CD8-positive, alpha-beta memory T cell (primary cell): ENCODE measurements around the gene HINT1. TPM values are rescaled to one million over a fixed set of nuclear protein-coding genes. Genes with fewer than 3 reads are reported as not detected.

ENCODE experiments used
- CTCF ChIA-PET: fragments of 350-600 bp; sonication (Branson Sonifier 250); formaldehyde crosslinking; loops from one replicate; lab custom pipeline; 2021; ENCODE audit warnings: antibody characterized with exemption; lab: Charles Lee
- POLR2A ChIA-PET: fragments of 350-600 bp; sonication (Branson Sonifier 250); formaldehyde crosslinking; loops from one replicate; lab custom pipeline; 2021; ENCODE audit warnings: antibody characterized with exemption; lab: Charles Lee
- DNase-seq, 5 donors: peaks; one replicate each; pipeline versions ENCODE4 v3.0.0 to v3.0.0-alpha.2; 2020 to 2022; ENCODE audit warnings: mixed read lengths in 1 of 5
- H3K27ac ChIP-seq: one replicate; pipeline ENCODE4 v1.7.0; 2013; ENCODE audit warnings: low read depth, mild to moderate bottlenecking, low read length, moderate library complexity
- H3K27me3 ChIP-seq: 2 replicates; pipeline ENCODE4 v1.7.0; 2013; ENCODE audit warnings: low read length, mild to moderate bottlenecking; ENCODE audit not compliant: insufficient read depth, poor library complexity, severe bottlenecking
- H3K36me3 ChIP-seq: 2 replicates; pipeline ENCODE4 v1.7.0; 2013; ENCODE audit warnings: mild to moderate bottlenecking, low read length, moderate library complexity; ENCODE audit not compliant: insufficient read depth
- H3K4me1 ChIP-seq: 2 replicates; pipeline ENCODE4 v1.7.0; 2013; ENCODE audit warnings: mild to moderate bottlenecking, low read length, moderate library complexity; ENCODE audit not compliant: insufficient read depth
- H3K4me3 ChIP-seq: 2 replicates; pipeline ENCODE4 v1.7.0; 2013; ENCODE audit warnings: mild to moderate bottlenecking, low read length
- H3K9me3 ChIP-seq: 2 replicates; pipeline ENCODE4 v1.7.0; 2013; ENCODE audit warnings: mild to moderate bottlenecking, low read length
- H3K27ac Mint-ChIP-seq, 8 donors: one replicate each; pipeline ENCODE4 v1.8.0; 2020 to 2021; ENCODE audit warnings: mixed read lengths in 8 of 8, mild to moderate bottlenecking in 6 of 8, inconsistent platforms in 3 of 8, moderate library complexity in 3 of 8
- H3K27me3 Mint-ChIP-seq, 2 donors: one replicate each; pipeline ENCODE4 v1.8.0; 2020 to 2021; ENCODE audit warnings: mixed read lengths in 2 of 2, mild to moderate bottlenecking in 1 of 2, moderate library complexity in 1 of 2
- H3K36me3 Mint-ChIP-seq, 3 donors: one replicate each; pipeline ENCODE4 v1.8.0; 2020 to 2021; ENCODE audit warnings: mixed read lengths in 3 of 3, inconsistent platforms in 1 of 3, mild to moderate bottlenecking in 1 of 3
- H3K4me1 Mint-ChIP-seq, 3 donors: one replicate each; pipeline ENCODE4 v1.8.0; 2020 to 2021; ENCODE audit warnings: mixed read lengths in 3 of 3, inconsistent platforms in 1 of 3, mild to moderate bottlenecking in 1 of 3
- H3K4me3 Mint-ChIP-seq, 7 donors: one replicate each; pipeline ENCODE4 v1.8.0; 2020 to 2021; ENCODE audit warnings: mixed read lengths in 7 of 7, mild to moderate bottlenecking in 6 of 7, moderate library complexity in 4 of 7, inconsistent platforms in 2 of 7
- H3K9me3 Mint-ChIP-seq, 5 donors: one replicate each; pipeline ENCODE4 v1.8.0; 2020 to 2022; ENCODE audit warnings: mixed read lengths in 5 of 5, mild to moderate bottlenecking in 3 of 5, moderate library complexity in 2 of 5, inconsistent platforms in 1 of 5
- polyA plus RNA-seq: library from polyadenylated mRNA; unstranded; fragments of 300-500 nt; fragmentation: Illumina TruSeq; gene quantifications from one replicate; pipeline ENCODE4 v1.2.3, GENCODE V29; 2021
- total RNA-seq, 2 experiments: library from RNA; stranded (reverse); gene quantifications; one replicate each; pipeline ENCODE4 v1.2.3, GENCODE V29; 2021

HINT1 gene
- total RNA-seq (100 to 1,000 TPM; 358 to 364 TPM), polyA plus RNA-seq (445 TPM)

DNA sequence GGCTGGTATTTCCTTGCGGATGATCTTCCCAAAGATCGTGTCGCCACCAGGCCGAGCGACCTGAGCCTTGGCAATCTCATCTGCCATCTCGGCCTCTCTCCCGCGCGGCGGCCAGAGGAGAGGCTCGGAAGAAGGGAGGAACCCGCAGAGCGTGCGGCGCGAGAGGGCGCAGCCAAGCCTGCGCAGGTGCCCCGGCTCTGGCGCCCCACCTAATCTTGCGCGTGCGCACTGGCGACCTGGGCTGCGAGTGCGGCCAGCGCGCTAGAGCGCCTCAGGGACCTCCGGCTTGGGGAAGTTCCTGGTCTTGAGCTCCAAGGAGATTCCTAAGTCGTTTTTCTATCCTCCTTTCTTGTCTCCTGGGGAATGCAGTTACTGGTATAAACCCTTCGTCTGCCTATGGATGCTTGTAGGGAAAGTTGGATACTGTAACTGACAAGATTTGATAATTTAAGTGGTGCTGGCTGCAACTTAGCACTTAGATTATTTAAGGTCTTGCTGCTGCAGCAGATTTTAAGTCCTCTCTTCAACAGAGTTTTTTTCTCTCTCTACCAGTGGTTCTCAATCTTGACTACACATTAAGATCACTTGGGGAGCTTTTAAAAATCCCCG is at the start of gene HINT1:
HINT1 (minus strand) TSS at position 138 of the 609 bp plus-strand sequence; CDS start at position 87, 51 bp downstream.
- Mint-ChIP-seq H3K4me3 (peak within 1 kb of the TSS; percentile 88 to 99 (median 97)), H3K27ac (peak within 1 kb of the TSS; percentile 96 to 99 (median 98)), H3K27me3 (peaks cover 0 to 4% of the 10 kb centered on the region in 2 donors), H3K36me3 (peaks cover 3 to 41% (median 9%) of the 10 kb centered on the region in 3 donors), H3K4me1 (peaks cover 42 to 69% (median 66%) of the 10 kb centered on the region in 3 donors), H3K9me3 (no peaks in the 10 kb centered on the region)
- peak within 1 kb of the TSS; percentile 92 for H3K27ac ChIP-seq
- H3K36me3 ChIP-seq: peaks cover 14% of the 10 kb centered on the region
- H3K27me3 ChIP-seq: no peaks in the 10 kb centered on the region
- peak; percentile 90 to 95 (median 91) for DNase-seq
- peaks cover 26% of the 10 kb centered on the region for H3K4me1 ChIP-seq
- POLR2A ChIA-PET: interaction anchor here (0.6 to 1.3 kb wide), 7 partner anchors 44 to 249 kb away, joined by 3 to 4 read pairs (median 3); partner anchors contain the start of gene CDC42SE2
- no peaks in the 10 kb centered on the region for H3K9me3 ChIP-seq
- CTCF ChIA-PET: interaction anchor here (0.5 to 1.8 kb wide), 16 partner anchors 10 to 481 kb away, joined by 3 to 13 read pairs (median 4); partner anchors contain the start of gene CDC42SE2
- peak within 1 kb of the TSS; percentile 88 for H3K4me3 ChIP-seq

DNA sequence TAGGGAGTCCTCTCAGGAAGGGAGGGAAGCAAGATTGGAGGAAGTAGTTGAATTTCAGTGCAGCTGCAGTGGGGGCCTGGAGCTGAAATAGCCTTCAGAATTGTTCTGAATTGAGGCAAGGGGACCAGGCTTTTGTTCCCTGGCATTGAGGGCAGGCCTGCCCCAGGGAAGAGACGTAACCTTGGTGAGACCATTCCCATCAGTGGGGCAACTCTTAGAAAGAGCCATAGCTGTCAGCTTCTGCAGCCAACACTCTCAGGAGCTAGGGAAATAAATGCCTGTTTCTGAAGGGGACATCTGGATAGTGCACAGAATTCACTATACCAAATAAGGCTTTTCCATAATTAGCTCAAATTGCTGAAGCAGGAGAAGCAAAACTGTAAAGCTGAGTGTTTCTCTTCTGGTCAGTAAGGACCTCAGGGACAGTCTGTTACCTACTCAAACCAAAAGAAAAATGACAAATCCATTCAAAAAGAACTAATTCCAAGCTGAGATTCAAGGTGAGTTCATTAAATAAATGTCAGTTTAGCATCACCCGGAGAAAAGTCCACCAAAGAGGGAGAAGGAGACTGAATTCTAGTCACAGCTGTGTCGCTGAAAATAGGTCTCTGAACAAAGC is 49.7 kb upstream of the HINT1 start:
- DNase-seq: no peak
- ChIA-PET CTCF (interaction anchor here (0.7 to 3.1 kb wide), 6 partner anchors 9 to 222 kb away, joined by 3 to 9 read pairs (median 4); partner anchors contain the start of gene CDC42SE2), POLR2A (interaction anchor here (0.9 kb wide), 1 partner anchor 38 kb away, joined by 3 read pairs; no protein-coding TSS in a partner anchor)
- Mint-ChIP-seq H3K27ac (no peak overlapping the region), H3K4me1 (peaks cover 35 to 79% (median 55%) of the 10 kb centered on the region in 3 donors), H3K4me3 (no peak overlapping the region), H3K36me3 (peaks cover 0 to 8% (median 2%) of the 10 kb centered on the region in 3 donors), H3K27me3 (peaks cover 0 to 1% of the 10 kb centered on the region in 2 donors), H3K9me3 (no peaks in the 10 kb centered on the region)
- no peak overlapping the region for H3K4me3 ChIP-seq
- no peaks in the 10 kb centered on the region for H3K36me3 ChIP-seq
- peaks cover 33% of the 10 kb centered on the region for H3K4me1 ChIP-seq
- H3K27ac ChIP-seq: no peak overlapping the region
- no peaks in the 10 kb centered on the region for H3K27me3 ChIP-seq
- H3K9me3 ChIP-seq: no peaks in the 10 kb centered on the region

DNA sequence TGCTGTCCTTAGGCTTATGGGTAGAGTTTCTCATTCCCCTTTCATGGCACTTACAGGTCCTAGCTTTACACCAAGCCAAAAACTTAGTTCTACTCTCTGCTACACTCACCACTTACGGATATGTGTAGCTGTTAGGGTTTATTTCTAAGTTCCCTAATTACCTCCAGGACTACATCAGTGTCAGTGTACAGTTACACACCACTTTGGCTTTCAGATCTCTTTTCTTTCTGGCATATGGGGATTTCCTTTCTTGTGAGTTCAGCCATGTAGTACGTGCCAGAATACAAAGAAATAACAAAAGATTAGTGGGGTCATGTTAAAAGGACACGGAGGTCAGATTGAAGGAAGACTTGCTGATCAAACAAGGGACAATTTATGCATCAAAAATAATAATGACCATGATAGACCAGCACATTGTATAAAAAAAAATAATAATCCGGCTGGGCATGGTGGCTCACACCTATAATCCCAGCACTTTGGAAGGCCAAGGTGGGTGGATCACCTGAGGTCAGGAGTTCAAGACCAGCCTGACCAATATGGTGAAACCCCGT is 47.5 kb upstream of the HINT1 start:
- Mint-ChIP-seq H3K36me3 (peaks cover 0 to 4% (median 2%) of the 10 kb centered on the region in 3 donors), H3K27ac (peak overlapping the region; percentile 4 to 90 (median 57))

DNA sequence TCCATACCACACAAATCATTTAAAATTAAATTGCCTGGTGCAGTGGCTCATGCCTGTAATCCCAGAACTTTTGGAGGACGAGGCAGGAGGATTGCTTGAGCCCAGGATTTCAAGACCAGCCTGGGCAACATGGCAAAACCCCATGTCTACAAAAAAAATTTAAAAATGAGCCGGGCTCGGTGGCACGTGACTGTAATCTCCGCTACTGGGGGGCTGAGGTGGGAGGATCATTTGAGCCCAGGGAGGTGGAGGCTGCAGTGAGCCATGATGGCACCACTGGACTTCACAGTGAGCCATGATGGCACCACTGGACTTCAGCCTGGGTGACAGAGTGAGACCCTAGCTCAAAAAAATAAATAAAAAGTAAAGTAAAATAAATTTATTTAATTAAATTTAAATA is 46.6 kb upstream of the HINT1 start:
- no peak for DNase-seq
- Mint-ChIP-seq H3K27ac (peak overlapping the region in 6 of 8 donors; percentile 23 to 99 (median 28)), H3K4me3 (no peak overlapping the region), H3K36me3 (peaks cover 0 to 4% (median 2%) of the 10 kb centered on the region in 3 donors), H3K27me3 (peaks cover 0 to 2% of the 10 kb centered on the region in 2 donors), H3K9me3 (no peaks in the 10 kb centered on the region), H3K4me1 (peaks cover 46 to 84% (median 64%) of the 10 kb centered on the region in 3 donors)
- peaks cover 53% of the 10 kb centered on the region for H3K4me1 ChIP-seq
- no peak overlapping the region for H3K27ac ChIP-seq
- no peaks in the 10 kb centered on the region for H3K9me3 ChIP-seq
- H3K36me3 ChIP-seq: no peaks in the 10 kb centered on the region
- H3K27me3 ChIP-seq: no peaks in the 10 kb centered on the region
- ChIA-PET POLR2A (interaction anchor here (1.1 kb wide), 1 partner anchor 10 kb away, joined by 3 read pairs; no protein-coding TSS in a partner anchor), CTCF (interaction anchor here (0.9 to 3.1 kb wide), 2 partner anchors 40 to 171 kb away, joined by 3 to 9 read pairs; no protein-coding TSS in a partner anchor)
- no peak overlapping the region for H3K4me3 ChIP-seq

More for the DNA sequence above, 47.5 kb upstream of the HINT1 start:
- no peaks in the 10 kb centered on the region for H3K36me3 ChIP-seq
- H3K9me3 ChIP-seq: no peaks in the 10 kb centered on the region
- ChIA-PET POLR2A (interaction anchor here (1.1 kb wide), 1 partner anchor 9 kb away, joined by 3 read pairs; no protein-coding TSS in a partner anchor), CTCF (interaction anchor here (0.9 to 3.1 kb wide), 3 partner anchors 9 to 170 kb away, joined by 3 to 9 read pairs (median 3); no protein-coding TSS in a partner anchor)
- no peak overlapping the region for H3K27ac ChIP-seq
- peaks cover 49% of the 10 kb centered on the region for H3K4me1 ChIP-seq
- peak overlapping the region in 3 of 7 donors; percentile 8 to 43 (median 33) for H3K4me3 Mint-ChIP-seq
- H3K4me3 ChIP-seq: no peak overlapping the region
- peaks cover 0 to 2% of the 10 kb centered on the region in 2 donors for H3K27me3 Mint-ChIP-seq
- H3K4me1 Mint-ChIP-seq: peaks cover 43 to 83% (median 55%) of the 10 kb centered on the region in 3 donors
- no peaks in the 10 kb centered on the region for H3K9me3 Mint-ChIP-seq
- H3K27me3 ChIP-seq: no peaks in the 10 kb centered on the region
- no peak for DNase-seq

DNA sequence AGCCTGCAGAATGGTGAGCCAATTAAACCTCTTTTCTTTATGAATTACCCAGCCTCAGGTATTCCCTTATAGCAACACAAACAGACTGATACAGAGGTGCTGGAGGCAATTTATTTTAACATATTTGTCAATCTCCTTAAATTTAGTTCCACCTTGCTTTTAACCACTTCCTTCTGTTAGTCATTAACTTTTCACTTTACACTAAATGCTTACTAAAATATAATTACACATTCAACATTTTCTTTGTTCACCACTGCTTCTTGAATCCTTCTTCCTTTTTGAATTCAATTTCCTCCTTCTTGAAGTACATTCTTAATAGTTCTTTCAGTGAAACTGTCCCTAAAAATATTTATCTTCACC is 45.1 kb upstream of the HINT1 start:
- Mint-ChIP-seq H3K9me3 (peaks cover 0 to 3% (median 0%) of the 10 kb centered on the region in 5 donors), H3K27ac (peak overlapping the region; percentile 82 to 99 (median 96)), H3K4me1 (peaks cover 52 to 74% (median 66%) of the 10 kb centered on the region in 3 donors), H3K36me3 (peaks cover 0 to 4% (median 2%) of the 10 kb centered on the region in 3 donors), H3K4me3 (peak overlapping the region; percentile 41 to 85 (median 80)), H3K27me3 (peaks cover 0 to 1% of the 10 kb centered on the region in 2 donors)
- Histone ChIP-seq H3K9me3 (no peaks in the 10 kb centered on the region), H3K4me1 (peaks cover 55% of the 10 kb centered on the region), H3K4me3 (peak overlapping the region; percentile 33), H3K27ac (peak overlapping the region; percentile 52), H3K36me3 (no peaks in the 10 kb centered on the region), H3K27me3 (no peaks in the 10 kb centered on the region)
- no peak for DNase-seq
- POLR2A ChIA-PET: interaction anchor here (0.5 to 1.7 kb wide), 5 partner anchors 43 to 54 kb away, joined by 3 to 12 read pairs (median 3); partner anchors contain the start of genes CDC42SE2 and HINT1
- CTCF ChIA-PET: interaction anchor here (1.4 to 1.7 kb wide), 2 partner anchors 9 to 43 kb away, joined by 3 to 14 read pairs; no protein-coding TSS in a partner anchor

DNA sequence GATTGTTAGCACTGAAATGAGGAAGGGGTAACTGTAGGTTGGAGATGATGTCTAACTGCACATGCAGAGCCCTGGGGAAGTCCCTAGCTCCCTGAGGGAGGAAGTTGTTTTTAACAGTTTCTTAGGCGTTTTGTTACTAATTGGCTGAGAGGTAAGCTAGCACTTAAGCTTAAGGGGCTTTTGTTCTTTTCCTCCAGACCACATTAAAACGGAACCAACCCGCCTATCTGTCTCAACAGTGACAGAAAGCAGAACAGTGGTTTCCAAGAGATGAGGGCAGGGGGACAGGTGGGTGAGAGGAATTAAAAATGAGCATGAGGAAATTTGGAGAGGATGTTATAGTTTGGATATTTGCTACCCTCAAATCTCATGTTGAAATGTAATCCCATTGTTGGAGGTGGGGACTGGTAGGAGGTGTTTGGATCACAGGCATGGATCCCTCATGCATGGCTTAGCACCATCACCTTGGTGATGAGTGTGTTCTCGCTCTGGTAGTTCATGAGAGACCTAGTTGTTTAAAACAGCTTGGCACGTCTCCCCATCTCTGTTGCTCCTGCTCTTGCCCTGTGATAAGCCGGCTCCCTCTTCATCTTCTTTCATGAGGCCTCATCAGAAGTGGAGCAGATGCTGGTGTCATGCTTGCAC is 44.6 kb upstream of the HINT1 start:
- Mint-ChIP-seq H3K27me3 (peaks cover 0 to 1% of the 10 kb centered on the region in 2 donors), H3K4me3 (peak overlapping the region; percentile 41 to 85 (median 80)), H3K27ac (peak overlapping the region; percentile 82 to 99 (median 96)), H3K4me1 (peaks cover 49 to 69% (median 61%) of the 10 kb centered on the region in 3 donors), H3K36me3 (peaks cover 0 to 4% (median 2%) of the 10 kb centered on the region in 3 donors), H3K9me3 (peaks cover 0 to 3% (median 0%) of the 10 kb centered on the region in 5 donors)
- peak; percentile 10 to 87 (median 73) for DNase-seq
- ChIA-PET CTCF (interaction anchor here (1.1 to 1.7 kb wide), 5 partner anchors 10 to 173 kb away, joined by 3 to 14 read pairs (median 4); no protein-coding TSS in a partner anchor), POLR2A (interaction anchor here (0.5 to 1.7 kb wide), 9 partner anchors 43 to 56 kb away, joined by 3 to 12 read pairs (median 4); partner anchors contain the start of genes CDC42SE2 and HINT1)
- peak overlapping the region; percentile 33 for H3K4me3 ChIP-seq
- H3K27ac ChIP-seq: peak overlapping the region; percentile 52
- H3K27me3 ChIP-seq: no peaks in the 10 kb centered on the region
- no peaks in the 10 kb centered on the region for H3K36me3 ChIP-seq
- H3K9me3 ChIP-seq: no peaks in the 10 kb centered on the region
- peaks cover 51% of the 10 kb centered on the region for H3K4me1 ChIP-seq

DNA sequence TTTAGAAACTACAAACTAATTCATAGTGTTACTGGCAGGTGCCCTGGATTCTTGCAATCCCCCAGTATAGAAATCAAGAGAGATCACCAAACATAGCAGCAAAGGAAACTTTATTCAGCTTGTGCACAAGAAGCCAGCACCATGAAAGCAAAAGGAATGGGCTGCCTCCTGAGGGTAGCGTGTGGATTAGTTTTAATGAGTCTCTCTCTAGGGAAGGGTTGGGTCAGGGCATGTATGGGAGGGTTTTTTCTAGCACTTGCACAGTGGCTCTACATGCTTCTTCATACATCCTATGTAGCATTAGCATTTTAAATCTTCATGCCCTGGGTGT is 44.1 kb upstream of the HINT1 start:
- peak overlapping the region; percentile 1 for H3K4me3 ChIP-seq
- H3K4me1 Mint-ChIP-seq: peaks cover 44 to 64% (median 56%) of the 10 kb centered on the region in 3 donors
- H3K27ac Mint-ChIP-seq: peak overlapping the region; percentile 82 to 99 (median 96)
- ChIA-PET POLR2A (interaction anchor here (0.9 to 1.7 kb wide), 7 partner anchors 44 to 56 kb away, joined by 3 to 12 read pairs (median 5); partner anchors contain the start of genes CDC42SE2 and HINT1), CTCF (interaction anchor here (1.1 to 1.7 kb wide), 5 partner anchors 10 to 173 kb away, joined by 3 to 14 read pairs (median 4); no protein-coding TSS in a partner anchor)
- DNase-seq: no peak
- peaks cover 0 to 1% of the 10 kb centered on the region in 2 donors for H3K27me3 Mint-ChIP-seq
- H3K27ac ChIP-seq: peak overlapping the region; percentile 52
- peaks cover 0 to 4% (median 2%) of the 10 kb centered on the region in 3 donors for H3K36me3 Mint-ChIP-seq
- H3K9me3 ChIP-seq: no peaks in the 10 kb centered on the region
- peaks cover 46% of the 10 kb centered on the region for H3K4me1 ChIP-seq
- H3K9me3 Mint-ChIP-seq: peaks cover 0 to 3% (median 0%) of the 10 kb centered on the region in 5 donors
- no peaks in the 10 kb centered on the region for H3K27me3 ChIP-seq
- H3K4me3 Mint-ChIP-seq: peak overlapping the region in 6 of 7 donors; percentile 78 to 85 (median 80)
- H3K36me3 ChIP-seq: no peaks in the 10 kb centered on the region
